ENCODE measurements around the gene CDCA8. TPM values are rescaled to one million over a fixed set of nuclear protein-coding genes. Genes with fewer than 3 reads are reported as not detected.

Gene CDCA8
- total and polyA plus RNA-seq, 2 of the 13 experiments (the other 11 are each of a cell fraction or from before 2014, with no cell fraction given), result 24.1 to 38.6 TPM

DNA sequence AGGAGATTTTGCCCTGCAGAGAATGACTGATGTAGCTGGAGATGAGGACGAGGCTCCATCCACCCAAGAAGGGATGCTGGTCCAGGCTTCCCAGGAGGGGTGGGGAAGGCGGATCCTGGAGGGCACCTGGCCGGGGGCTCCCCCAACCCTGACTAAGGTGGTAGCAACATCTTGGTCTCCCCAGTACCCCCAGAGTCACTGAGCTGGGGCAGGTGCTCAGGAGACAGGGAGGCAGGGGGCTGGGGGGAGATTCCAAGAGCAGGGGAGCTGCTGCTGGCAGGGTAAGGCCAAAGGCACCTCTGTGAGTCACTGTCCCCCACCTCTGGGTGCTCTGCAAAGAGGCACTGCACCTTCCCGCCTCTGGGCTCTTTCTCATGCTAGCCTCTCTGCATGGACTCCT, 24.0 kb downstream of the CDCA8 start:
- Histone ChIP-seq H3K36me3 (replicated peaks in 1 of 2; ENCODE audit: control insufficient read depth in 1 of 2, insufficient read depth in 2 of 2, low read length in 2 of 2) (no peaks in the 10 kb centered on the region), H3K27ac (ENCODE audit: extremely low read length, insufficient read depth, low read length) (no peak overlapping the region), H4K20me1 (ENCODE audit: insufficient read depth, low read length) (no peaks in the 10 kb centered on the region), H3K4me3 (replicated peaks in 1 of 3; ENCODE audit: insufficient read depth in 1 of 3, low read depth in 2 of 3, low read length in 3 of 3) (no peak overlapping the region), H3K79me2 (ENCODE audit: insufficient read depth, low read length) (no peaks in the 10 kb centered on the region), H3K4me1 (ENCODE audit: insufficient read depth, low read length) (peaks cover 42% of the 10 kb centered on the region), H3K4me2 (ENCODE audit: low read depth, low read length) (no peak overlapping the region), H3K9me3 (ENCODE audit: low read length) (no peaks in the 10 kb centered on the region), H3K27me3 (ENCODE audit: control insufficient read depth in 1 of 2, insufficient read depth in 2 of 2, low read length in 2 of 2) (peaks cover 5 to 15% of the 10 kb centered on the region in 2 experiments; a peak in 4 of 5 replicates), H2AFZ (ENCODE audit: low read length) (no peak overlapping the region), H3K9ac (ENCODE audit: insufficient read depth, low read depth, low read length) (no peak overlapping the region)
- POLR2A ChIA-PET, result no interaction called here
- ATAC-seq (no peak), DNase-seq (ENCODE audit: low spot score) (no peak), FAIRE-seq (no peak)
- intact Hi-C loops (cut with micrococcal nuclease; ENCODE audit: unreplicated experiment), result no loop called here
- CTCF ChIA-PET (ENCODE audit: low intra/inter-chr PET ratio, low total read pairs), result no interaction called here
- BruUV-seq (replicated peaks), result no TSS peak
- no peak for TF ChIP-seq POLR2G (IDR thresholded peaks at IDR 0.05; ENCODE audit: low read depth, low read length)
- in situ Hi-C loops (cut with HindIII; ENCODE audit: extremely low pct_ligation_motif_present, low pct_unique_long_range_greater_than_20kb), result no loop called here
- whole genome bisulfite sequencing (ENCODE audit: low lambda C conversion rate), result no CpG with 5 or more reads among the region's 4 CpGs

DNA sequence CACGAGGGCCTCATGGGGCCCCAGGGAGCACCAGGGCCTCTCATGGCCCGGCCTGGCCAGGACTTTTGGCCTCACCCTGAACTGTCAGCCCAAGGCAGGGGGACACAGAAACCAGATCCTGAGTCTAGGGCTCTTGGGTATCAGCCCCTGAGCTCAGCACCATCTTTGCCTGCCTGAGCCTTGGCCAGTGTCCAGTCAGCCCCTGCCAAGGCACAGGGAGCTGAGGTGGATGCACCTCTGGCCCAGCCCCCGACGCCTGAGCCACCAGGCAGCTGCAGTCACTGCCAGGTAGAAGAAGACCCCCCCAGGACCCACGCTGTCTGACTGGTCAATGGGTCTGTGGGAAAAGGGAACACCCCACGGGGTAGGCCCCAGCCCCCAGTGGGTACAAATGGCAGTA, 25.3 kb downstream of the CDCA8 start:
- Histone ChIP-seq H3K4me1 (ENCODE audit: insufficient read depth, low read length) (peaks cover 56% of the 10 kb centered on the region), H3K27ac (ENCODE audit: extremely low read length, insufficient read depth, low read length) (no peak overlapping the region), H3K27me3 (ENCODE audit: control insufficient read depth in 1 of 2, insufficient read depth in 2 of 2, low read length in 2 of 2) (peaks cover 5 to 15% of the 10 kb centered on the region in 2 experiments; a peak in 4 of 5 replicates), H3K9ac (ENCODE audit: insufficient read depth, low read depth, low read length) (no peak overlapping the region), H3K9me3 (ENCODE audit: low read length) (no peaks in the 10 kb centered on the region), H3K36me3 (replicated peaks in 1 of 2; ENCODE audit: control insufficient read depth in 1 of 2, insufficient read depth in 2 of 2, low read length in 2 of 2) (no peaks in the 10 kb centered on the region), H3K4me2 (ENCODE audit: low read depth, low read length) (no peak overlapping the region), H3K4me3 (replicated peaks in 1 of 3; ENCODE audit: insufficient read depth in 1 of 3, low read depth in 2 of 3, low read length in 3 of 3) (no peak overlapping the region), H3K79me2 (ENCODE audit: insufficient read depth, low read length) (no peaks in the 10 kb centered on the region), H2AFZ (ENCODE audit: low read length) (no peak overlapping the region), H4K20me1 (ENCODE audit: insufficient read depth, low read length) (no peaks in the 10 kb centered on the region)
- in situ Hi-C loops (cut with HindIII; ENCODE audit: extremely low pct_ligation_motif_present, low pct_unique_long_range_greater_than_20kb) (no loop called here), intact Hi-C loops (cut with micrococcal nuclease; ENCODE audit: unreplicated experiment) (no loop called here)
- WGBS (ENCODE audit: low lambda C conversion rate), result no CpG with 5 or more reads among the region's 6 CpGs
- ATAC-seq, result no peak; the same call in 2 of the 3 replicates
- ChIA-PET CTCF (ENCODE audit: low intra/inter-chr PET ratio, low total read pairs) (no interaction called here), POLR2A (interaction anchor here (0.5 kb wide), 1 partner anchor 360 kb away, joined by 3 read pairs; no protein-coding TSS in a partner anchor)
- no peak for FAIRE-seq
- TF ChIP-seq SOX13 (IDR thresholded peaks at IDR 0.05) (0 out of 2 replicates have a peak, but pooled peaks have one; percentile 15), SOX13 (CRISPR knock-in tag; conservative IDR thresholded peaks at IDR 0.05 in 1 of 2, IDR thresholded peaks at IDR 0.05 in 1 of 2) (no peak)
- TF ChIP-seq, protein P1, sequence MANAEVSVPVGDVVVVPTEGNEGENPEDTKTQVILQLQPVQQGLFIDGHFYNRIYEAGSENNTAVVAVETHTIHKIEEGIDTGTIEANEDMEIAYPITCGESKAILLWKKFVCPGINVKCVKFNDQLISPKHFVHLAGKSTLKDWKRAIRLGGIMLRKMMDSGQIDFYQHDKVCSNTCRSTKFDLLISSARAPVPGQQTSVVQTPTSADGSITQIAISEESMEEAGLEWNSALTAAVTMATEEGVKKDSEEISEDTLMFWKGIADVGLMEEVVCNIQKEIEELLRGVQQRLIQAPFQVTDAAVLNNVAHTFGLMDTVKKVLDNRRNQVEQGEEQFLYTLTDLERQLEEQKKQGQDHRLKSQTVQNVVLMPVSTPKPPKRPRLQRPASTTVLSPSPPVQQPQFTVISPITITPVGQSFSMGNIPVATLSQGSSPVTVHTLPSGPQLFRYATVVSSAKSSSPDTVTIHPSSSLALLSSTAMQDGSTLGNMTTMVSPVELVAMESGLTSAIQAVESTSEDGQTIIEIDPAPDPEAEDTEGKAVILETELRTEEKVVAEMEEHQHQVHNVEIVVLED (CRISPR knock-in tag; IDR thresholded peaks at IDR 0.05; ENCODE audit: borderline replicate concordance), result no peak
- TF ChIP-seq, protein P2, sequence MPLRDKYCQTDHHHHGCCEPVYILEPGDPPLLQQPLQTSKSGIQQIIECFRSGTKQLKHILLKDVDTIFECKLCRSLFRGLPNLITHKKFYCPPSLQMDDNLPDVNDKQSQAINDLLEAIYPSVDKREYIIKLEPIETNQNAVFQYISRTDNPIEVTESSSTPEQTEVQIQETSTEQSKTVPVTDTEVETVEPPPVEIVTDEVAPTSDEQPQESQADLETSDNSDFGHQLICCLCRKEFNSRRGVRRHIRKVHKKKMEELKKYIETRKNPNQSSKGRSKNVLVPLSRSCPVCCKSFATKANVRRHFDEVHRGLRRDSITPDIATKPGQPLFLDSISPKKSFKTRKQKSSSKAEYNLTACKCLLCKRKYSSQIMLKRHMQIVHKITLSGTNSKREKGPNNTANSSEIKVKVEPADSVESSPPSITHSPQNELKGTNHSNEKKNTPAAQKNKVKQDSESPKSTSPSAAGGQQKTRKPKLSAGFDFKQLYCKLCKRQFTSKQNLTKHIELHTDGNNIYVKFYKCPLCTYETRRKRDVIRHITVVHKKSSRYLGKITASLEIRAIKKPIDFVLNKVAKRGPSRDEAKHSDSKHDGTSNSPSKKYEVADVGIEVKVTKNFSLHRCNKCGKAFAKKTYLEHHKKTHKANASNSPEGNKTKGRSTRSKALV (CRISPR knock-in tag; IDR thresholded peaks at IDR 0.05), result no peak
- BruUV-seq (replicated peaks), result no TSS peak
- no peak for DNase-seq (ENCODE audit: low spot score)

Data from HepG2 (cell line).